ENCODE measurements around the gene MYO3A.
"Not testable (repeated sequence)": the region's sequence is repeated elsewhere in the genome, so short reads cannot be mapped to it uniquely, and the experiment has no call there.

MYO3A gene

DNA sequence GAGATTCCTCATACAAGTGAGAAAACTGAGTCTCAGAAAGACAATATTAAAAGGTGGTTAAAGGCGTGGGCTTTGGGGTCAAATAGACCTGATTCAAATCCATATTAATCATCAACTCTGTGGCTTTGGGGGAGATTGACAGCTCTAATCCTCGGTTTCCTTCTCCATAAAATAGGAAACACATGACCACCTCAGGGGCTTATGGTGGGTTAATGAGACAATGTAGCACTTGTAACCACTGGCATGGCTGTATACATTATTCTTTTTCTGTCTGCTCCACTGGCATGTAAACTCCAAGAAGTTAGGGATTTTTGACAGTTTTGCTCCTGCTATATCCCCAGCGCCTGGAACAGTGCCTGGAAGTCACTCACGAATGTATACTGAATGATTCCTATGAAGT lies 161.8 kb downstream of the MYO3A start:
- Histone ChIP-seq H3K27ac (no peak overlapping the region), H3K4me3 (no peak overlapping the region), H3K36me3 (no peaks in the 10 kb centered on the region), H3K9me3 (no peaks in the 10 kb centered on the region), H3K27me3 (no peaks in the 10 kb centered on the region), H3K4me1 (no peaks in the 10 kb centered on the region)
- intact Hi-C loops (cut with DNase I; ENCODE audit: low total_unique reads), result no loop called here
- DNase-seq, result no peak
- no peak for TF ChIP-seq CTCF (IDR thresholded peaks at IDR 0.05)

DNA sequence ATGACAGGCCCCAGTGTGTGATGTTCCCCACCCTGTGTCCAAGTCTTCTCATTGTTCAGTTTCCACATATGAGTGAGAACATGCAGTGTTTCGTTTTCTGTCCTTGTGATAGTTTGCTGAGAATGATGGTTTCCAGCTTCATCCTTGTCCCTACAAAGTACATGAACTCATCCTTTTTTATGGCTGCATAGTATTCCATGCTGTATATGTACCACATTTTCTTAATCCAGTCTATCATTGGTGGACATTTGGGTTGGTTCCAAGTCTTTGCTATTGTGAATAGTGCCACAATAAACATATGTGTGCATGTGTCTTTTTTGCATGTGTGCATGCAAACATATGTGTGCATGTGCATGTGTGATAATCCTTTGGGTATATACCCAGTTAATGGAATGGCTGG lies 163.5 kb downstream of the MYO3A start:
- DNase-seq; H3K36me3 ChIP-seq; H3K27ac ChIP-seq; H3K9me3 ChIP-seq; H3K4me3 ChIP-seq; H3K27me3 ChIP-seq; H3K4me1 ChIP-seq; intact Hi-C loops (cut with DNase I; ENCODE audit: low total_unique reads): not testable (repeated sequence)

- DNase-seq, result no peak
- Histone ChIP-seq H3K4me1 (peaks cover 0 to 4% (median 0%) of the 10 kb centered on the region in 4 donors), H3K27me3 (no peaks in the 10 kb centered on the region), H3K27ac (no peak overlapping the region), H3K36me3 (no peaks in the 10 kb centered on the region), H3K4me3 (no peak overlapping the region), H3K9me3 (no peaks in the 10 kb centered on the region)
- intact Hi-C loops (cut with DNase I; ENCODE audit: low total_unique reads), result no loop called here
- no peak for TF ChIP-seq CTCF (IDR thresholded peaks at IDR 0.05)
These were observed 178.5 kb downstream of the MYO3A start for GRCh38 chr10:26112532-26112931.

DNA sequence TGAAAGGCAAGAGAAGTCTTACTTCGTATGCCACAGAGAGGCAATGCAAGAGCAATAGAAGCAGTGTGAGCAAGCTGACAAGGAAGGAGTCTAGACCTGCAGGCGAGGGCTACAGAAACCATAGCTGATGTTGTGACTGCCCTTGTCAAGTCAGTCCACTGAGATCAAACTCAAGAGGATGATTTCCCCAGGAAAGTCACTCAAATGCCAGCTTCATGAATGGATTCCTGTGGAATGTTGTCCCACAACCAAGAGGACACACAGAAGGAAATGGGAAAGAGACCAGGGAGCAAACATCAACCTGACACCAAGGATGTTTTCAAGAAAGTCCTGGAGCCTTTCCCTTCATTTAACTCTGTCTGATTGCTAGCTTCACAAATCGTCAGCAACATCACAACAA lies 204.6 kb downstream of the MYO3A start:
- H3K27me3 ChIP-seq, result no peaks in the 10 kb centered on the region
- intact Hi-C loops (cut with DNase I; ENCODE audit: low total_unique reads), result no loop called here
- DNase-seq, result no peak
- H3K4me1 ChIP-seq, result no peaks in the 10 kb centered on the region
- H3K36me3 ChIP-seq, result no peaks in the 10 kb centered on the region
- no peak overlapping the region for H3K4me3 ChIP-seq
- no peak overlapping the region for H3K27ac ChIP-seq
- H3K9me3 ChIP-seq, result no peaks in the 10 kb centered on the region
- TF ChIP-seq CTCF (IDR thresholded peaks at IDR 0.05), result no peak

GRCh38 chr10:26156019-26156418 lies 222.0 kb downstream of the MYO3A start:
- TF ChIP-seq CTCF (IDR thresholded peaks at IDR 0.05), result no peak
- intact Hi-C loops (cut with DNase I; ENCODE audit: low total_unique reads), result no loop called here
- no peaks in the 10 kb centered on the region for H3K36me3 ChIP-seq
- H3K9me3 ChIP-seq, result no peaks in the 10 kb centered on the region
- no peaks in the 10 kb centered on the region for H3K4me1 ChIP-seq
- DNase-seq, result no peak
- no peak overlapping the region for H3K27ac ChIP-seq
- no peak overlapping the region for H3K4me3 ChIP-seq
- H3K27me3 ChIP-seq, result no peaks in the 10 kb centered on the region

GRCh38 chr10:26157734-26158133 lies 223.7 kb downstream of the MYO3A start:
- intact Hi-C loops (cut with DNase I; ENCODE audit: low total_unique reads), result no loop called here

More at GRCh38 chr10:26157734-26158133, 223.7 kb downstream of the MYO3A start:
- no peaks in the 10 kb centered on the region for H3K36me3 ChIP-seq
- H3K27ac ChIP-seq, result no peak overlapping the region
- no peak for TF ChIP-seq CTCF (IDR thresholded peaks at IDR 0.05)
- H3K4me1 ChIP-seq, result no peaks in the 10 kb centered on the region
- no peak overlapping the region for H3K4me3 ChIP-seq
- H3K27me3 ChIP-seq, result no peaks in the 10 kb centered on the region
- H3K9me3 ChIP-seq, result no peaks in the 10 kb centered on the region
- DNase-seq, result no peak
